GM19025 (cell line): ENCODE data around the gene DYNLRB1.

Experiments used
- ATAC-seq: cut with Tn5 transposase; IDR thresholded peaks from one replicate; pipeline ENCODE4 v1.9.1; 2021; ENCODE audit warnings: mild to moderate bottlenecking, low read depth, moderate library complexity; ENCODE audit not compliant: unreplicated experiment

Gene DYNLRB1

GRCh38 chr20:34532320-34532719 is 16.1 kb downstream of the DYNLRB1 start:
- ATAC-seq, result no peak

GRCh38 chr20:34532756-34533155 is 16.5 kb downstream of the DYNLRB1 start:
- no peak for ATAC-seq

- no peak for ATAC-seq
Observed at GRCh38 chr20:34534391-34535165, 18.4 kb downstream of the DYNLRB1 start.

- ATAC-seq, result no peak
Observed at GRCh38 chr20:34535301-34535840, 19.1 kb downstream of the DYNLRB1 start.

GRCh38 chr20:34535857-34536256 is 19.6 kb downstream of the DYNLRB1 start:
- ATAC-seq, result no peak

GRCh38 chr20:34536798-34537394 is 20.7 kb downstream of the DYNLRB1 start:
- no peak for ATAC-seq

GRCh38 chr20:34537651-34538050 is 21.4 kb downstream of the DYNLRB1 start:
- no peak for ATAC-seq

GRCh38 chr20:34538671-34539123 is 22.5 kb downstream of the DYNLRB1 start:
- no peak for ATAC-seq

- no peak for ATAC-seq
Observed at GRCh38 chr20:34539756-34540155, 23.5 kb downstream of the DYNLRB1 start.

- no peak for ATAC-seq
Observed at GRCh38 chr20:34540596-34541263, 24.5 kb downstream of the DYNLRB1 start.

- ATAC-seq, result no peak
Observed at GRCh38 chr20:34541264-34541901, 25.2 kb downstream of the DYNLRB1 start.

GRCh38 chr20:34541917-34542316 is 25.7 kb downstream of the DYNLRB1 start:
- no peak for ATAC-seq

- no peak for ATAC-seq
Observed at GRCh38 chr20:34542439-34542838, 26.2 kb downstream of the DYNLRB1 start.

GRCh38 chr20:34543463-34544056 is 27.3 kb downstream of the DYNLRB1 start:
- no peak for ATAC-seq

- ATAC-seq, result no peak
Observed at GRCh38 chr20:34544109-34544796, 28.0 kb downstream of the DYNLRB1 start.

GRCh38 chr20:34546751-34547181 is 30.5 kb downstream of the DYNLRB1 start:
- no peak for ATAC-seq

- ATAC-seq, result no peak
Observed at GRCh38 chr20:34547844-34548613, 31.8 kb downstream of the DYNLRB1 start.

GRCh38 chr20:34549291-34549928 is 33.2 kb downstream of the DYNLRB1 start:
- ATAC-seq, result no peak

- no peak for ATAC-seq
Observed at GRCh38 chr20:34549929-34550305, 33.7 kb downstream of the DYNLRB1 start.
